ENCODE results near the gene MSRB1.
"Not testable (repeated sequence)": the region's sequence is repeated elsewhere in the genome, so short reads cannot be mapped to it uniquely, and the experiment has no call there.

Gene MSRB1

DNA sequence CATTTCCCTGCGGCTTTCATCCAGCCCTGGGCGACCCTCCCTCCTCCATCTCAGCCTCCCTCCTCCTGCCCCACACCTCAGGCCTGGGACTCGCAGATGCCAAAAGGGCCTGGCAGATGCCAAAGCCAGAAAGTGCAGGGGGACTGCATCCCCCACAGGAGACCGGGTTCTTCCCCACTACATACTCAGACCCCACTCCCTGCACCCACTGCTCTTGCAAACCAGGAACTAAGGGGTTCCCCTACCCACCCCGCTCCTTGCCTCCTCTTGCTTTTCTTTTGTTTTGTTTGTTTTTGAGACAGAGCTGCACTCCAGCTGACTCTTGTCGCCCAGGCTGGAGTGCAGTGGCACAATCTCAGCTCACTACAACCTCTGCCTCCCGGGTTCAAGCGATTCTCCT is 28.0 kb downstream of the MSRB1 start:
- DNase-seq = no peak

DNA sequence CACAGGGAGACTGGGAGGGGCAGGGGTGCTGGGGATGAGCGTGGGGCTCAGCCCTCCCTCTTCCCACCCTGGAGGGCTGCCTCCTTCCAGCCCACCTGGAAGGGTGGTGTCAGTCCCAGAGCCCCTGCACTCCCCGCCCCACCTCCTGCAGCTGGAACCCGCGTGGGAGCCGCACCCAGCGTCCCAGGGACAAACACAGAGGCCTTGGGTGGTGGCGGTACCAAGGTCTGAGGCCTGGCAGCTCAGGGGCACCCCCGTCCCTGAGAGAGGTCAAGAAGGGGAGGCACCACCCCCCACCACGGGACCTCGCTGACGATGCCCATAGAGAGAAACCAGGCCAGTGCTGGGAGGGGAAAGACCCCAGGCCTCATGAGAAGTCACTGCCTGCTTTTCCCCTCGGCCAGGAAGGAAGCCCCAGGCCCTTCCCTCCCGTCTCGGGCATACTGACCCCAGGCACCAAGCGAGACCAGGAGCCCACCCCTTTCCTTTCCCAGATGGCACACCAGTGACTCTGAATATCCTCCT is 28.9 kb downstream of the MSRB1 start:
- no peak for DNase-seq

DNA sequence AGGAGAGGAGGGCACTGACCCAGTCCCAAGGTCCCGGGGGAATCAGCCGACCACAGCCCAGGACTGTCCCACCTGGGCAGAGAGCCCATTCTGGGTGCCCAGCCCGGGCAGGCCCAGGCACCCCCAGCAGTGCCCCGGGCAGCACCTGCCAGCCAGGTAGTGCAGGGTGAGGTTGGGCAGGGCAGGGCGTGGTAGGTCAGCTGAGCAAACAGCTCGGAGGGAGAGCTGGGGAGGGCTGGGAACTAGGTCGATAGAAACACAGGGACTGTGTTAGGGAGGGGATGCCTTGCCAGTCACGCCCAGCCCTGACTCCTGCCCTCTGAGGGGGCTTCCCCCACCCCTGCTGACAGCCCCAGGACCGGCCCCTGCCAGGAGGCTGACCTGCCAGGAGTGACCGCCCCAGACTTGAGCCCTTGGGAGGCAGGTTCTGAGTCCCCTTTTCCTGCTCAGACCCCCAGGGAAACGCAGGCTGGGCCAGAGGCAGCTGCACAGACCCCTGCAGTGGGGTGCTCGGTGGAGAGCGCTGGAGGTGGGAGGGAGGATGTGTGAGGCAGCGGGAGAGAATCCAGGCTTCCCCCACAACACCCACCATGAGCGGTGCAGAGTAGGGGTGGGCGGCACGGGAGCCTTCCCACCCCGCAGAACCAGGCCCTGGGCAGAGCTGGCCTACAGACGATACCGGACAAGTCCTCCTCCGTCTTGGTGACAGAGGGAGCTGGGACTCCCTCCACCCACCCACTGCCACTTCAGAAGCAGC is 29.5 kb downstream of the MSRB1 start:
- DNase-seq = no peak

DNA sequence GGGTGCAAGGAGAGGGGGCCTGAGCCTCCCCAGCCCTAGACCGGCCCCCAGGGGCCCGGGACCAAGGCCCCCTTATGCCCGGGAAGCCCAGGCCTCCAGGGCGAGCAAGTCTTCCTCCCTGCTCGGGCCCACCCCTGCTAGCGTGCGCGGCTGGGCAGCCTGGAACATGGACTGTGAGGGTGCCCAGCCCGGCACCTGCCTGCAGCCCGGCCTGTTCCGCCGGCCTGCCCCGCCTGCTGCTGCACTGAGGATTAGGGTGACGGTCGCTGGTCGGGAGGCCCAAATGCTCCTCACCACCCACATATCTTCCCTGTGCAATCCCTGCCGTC is 30.8 kb downstream of the MSRB1 start:
- DNase-seq = no peak

DNA sequence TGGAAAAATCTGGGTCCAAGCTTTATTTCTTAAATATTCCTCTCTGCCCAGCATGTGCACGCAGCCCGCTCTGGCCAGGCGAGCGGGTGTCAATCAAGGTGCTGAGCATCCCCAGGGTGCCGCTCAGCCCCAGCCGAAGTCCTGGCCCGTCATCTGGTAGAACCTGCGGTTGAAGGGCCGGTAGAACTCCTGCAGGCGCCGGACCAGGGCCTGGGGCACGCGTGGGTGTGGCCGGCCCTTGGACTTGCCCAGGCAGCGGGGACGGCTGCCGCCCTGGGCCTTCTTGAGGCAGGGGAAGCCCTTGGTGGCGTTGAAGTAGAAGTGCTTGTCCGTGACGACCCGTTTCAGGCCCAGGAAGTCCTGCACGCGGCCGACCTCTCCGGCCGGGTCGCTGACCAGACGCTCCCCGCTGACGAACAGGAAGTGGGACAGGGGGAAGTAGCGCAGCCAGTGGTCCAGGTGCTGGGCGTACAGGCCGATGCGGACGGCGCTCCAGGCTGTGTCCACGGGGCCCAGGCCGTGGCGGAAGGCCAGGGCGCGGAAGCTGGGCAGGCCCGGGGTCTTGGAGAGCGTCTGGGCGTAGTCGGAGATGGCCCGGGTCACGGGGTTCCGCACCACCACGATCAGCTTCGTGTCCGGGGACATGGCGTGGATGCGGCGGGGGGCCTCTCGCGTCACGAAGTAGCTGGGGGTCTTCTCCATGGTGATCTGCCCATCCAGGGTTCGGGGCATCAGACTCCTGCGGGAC is 31.4 kb downstream of the MSRB1 start:
- no peak for DNase-seq

DNA sequence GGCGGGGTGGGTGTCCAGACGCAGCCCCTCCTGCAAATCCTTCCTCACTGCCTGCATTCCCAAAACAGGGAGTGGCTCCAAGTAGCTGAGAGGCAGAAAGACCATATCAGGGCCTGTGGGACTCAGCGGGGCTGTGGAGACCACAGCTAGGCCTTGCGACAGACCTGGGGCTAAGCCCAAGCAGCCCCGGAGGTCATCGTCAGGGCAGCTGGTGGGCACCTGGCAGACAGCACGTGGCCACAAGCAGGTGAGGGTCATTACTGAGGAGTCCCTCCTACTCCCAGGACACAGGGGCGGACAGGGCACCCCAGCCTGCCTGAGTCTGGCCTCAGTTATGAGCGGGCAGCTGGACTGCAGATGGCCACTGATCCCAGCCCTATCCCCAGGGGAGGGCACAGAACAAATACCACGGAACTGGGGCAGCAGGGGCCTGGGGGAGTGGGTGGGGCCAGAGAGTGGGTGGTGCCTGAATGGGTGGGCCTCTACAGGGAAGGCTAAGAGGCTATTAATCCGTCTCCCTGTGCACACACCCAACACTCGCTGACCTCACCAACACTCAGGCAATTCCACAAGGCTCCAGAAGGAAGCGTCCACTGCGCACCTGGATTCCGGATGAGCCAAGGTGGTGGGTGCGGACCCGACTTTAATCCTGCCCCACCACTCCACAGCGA is 33.3 kb downstream of the MSRB1 start:
- DNase-seq = no peak

DNA sequence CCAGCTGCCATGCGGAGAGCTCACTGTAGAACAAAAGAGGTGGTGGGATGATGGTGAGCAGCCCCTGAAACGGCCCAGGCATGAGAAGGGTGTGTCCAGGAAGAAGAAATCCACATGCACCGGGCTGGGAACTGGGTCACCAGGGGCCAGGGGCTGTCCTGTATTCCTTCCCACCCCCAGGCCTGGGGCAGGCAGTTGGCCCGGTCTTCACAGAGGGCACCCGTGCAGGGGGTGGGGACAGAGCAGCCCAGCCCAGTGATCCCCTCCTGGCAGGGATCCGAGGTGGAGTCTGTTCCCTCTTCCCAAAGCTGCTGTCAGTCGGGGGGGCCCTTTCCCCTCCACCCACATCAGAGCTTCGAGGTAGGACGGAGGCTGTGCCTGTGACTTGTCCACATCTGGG is 34.0 kb downstream of the MSRB1 start:
- DNase-seq = no peak

DNA sequence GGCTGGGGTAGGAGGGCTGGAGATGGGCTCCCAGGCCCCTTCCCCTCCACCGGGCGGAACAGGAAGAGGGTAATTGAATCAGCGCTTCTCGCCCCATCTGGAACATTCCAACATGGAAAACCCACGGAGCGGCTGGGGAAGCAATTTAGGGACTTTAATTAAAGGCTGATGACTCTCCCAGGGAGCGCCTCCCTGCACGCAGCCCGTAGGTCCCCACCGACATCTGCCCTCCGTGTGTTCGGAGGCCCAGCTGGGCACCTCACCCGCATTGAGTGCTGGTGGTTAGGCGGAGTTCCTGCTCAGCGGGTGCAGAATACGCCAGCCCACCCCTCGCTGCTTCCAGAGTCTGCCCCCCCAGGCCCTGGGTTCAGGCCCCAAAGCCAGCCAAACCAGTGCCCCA is 34.8 kb downstream of the MSRB1 start:
- DNase-seq = no peak

DNA sequence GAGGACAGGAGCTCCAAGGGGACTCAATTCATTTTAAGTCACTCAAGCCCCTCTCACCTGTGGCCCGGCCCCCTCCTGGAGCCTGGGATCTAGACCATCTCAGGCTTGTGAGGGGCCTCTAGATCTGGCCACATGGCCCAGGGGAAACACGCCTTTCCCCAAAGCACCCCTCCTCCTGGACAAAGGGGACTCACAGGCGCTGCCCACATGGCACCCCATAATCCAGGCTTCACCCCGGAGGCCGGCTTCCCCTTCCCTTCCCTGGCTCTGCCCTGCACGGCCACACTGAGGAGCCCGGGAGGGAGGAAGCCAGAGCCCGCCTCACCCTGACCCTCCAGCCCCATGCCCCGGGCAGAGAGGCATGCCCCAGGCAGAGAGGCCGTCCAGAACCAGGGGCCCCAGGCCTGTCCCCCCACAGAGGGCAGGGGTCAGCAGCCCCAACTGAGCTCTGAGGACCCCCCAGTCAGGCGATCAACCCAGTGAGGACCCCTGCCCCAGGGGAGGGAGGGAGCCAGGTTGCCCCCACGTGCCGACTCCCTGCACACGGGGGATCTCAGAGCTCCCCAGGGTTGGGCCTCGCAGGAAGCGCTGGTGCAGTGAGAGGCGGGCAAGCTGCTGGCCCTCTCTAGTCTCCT is 35.7 kb downstream of the MSRB1 start:
- DNase-seq = no peak

DNA sequence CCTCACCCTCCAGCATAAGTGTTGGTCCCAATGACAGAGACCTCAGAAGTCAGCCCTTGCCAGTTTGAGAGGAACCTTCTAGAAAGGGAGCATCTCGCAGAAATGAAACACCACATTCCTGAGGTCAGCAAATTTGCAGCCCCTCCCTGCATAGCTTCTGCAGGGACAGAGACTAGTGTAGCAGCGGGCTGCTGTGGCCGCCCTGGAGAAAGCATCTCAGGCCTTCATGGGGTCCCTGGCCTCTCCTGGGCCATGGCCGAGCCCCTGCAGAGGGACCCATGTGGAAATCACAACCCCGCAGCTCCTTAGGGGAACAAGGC is 36.2 kb downstream of the MSRB1 start:
- DNase-seq = no peak

DNA sequence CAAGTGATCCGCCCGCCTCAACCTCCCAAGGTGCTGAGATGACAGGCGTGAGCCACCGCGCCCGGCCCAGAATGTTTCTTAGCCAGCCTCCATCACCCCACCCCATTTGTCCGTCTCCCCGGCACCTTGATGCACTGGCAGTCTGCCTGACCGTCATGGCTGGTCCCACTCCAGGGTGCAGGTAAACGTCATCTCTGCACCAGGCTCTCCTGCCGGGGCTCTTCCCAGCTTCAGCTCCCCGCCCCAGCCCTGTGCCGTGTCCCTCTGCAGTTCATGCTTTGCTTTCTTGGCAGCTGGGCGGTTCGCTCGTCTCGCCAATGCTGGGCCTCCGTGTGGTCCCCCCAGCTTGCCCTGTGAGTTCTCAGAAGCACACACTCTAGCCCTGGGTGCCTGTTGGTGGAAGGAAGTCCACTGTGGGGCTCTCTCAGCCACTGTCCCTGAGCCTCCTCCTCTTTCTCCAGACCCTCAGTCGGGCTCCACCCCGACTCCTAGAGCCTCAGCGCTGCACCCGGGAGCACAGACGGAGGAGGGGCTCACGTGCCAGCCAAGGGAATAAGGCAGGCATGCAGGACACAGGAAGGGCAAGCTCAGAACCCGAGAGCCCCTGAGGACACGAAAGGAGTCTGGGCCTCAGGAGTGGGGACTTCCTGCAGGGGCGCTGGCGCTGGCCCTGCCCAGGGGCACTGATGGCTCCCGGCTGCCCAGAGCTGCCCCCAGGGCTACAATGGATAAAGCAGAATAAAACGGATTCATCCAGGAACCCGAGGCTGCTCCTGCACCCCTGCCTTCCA is 36.7 kb downstream of the MSRB1 start:
- DNase-seq = no peak

DNA sequence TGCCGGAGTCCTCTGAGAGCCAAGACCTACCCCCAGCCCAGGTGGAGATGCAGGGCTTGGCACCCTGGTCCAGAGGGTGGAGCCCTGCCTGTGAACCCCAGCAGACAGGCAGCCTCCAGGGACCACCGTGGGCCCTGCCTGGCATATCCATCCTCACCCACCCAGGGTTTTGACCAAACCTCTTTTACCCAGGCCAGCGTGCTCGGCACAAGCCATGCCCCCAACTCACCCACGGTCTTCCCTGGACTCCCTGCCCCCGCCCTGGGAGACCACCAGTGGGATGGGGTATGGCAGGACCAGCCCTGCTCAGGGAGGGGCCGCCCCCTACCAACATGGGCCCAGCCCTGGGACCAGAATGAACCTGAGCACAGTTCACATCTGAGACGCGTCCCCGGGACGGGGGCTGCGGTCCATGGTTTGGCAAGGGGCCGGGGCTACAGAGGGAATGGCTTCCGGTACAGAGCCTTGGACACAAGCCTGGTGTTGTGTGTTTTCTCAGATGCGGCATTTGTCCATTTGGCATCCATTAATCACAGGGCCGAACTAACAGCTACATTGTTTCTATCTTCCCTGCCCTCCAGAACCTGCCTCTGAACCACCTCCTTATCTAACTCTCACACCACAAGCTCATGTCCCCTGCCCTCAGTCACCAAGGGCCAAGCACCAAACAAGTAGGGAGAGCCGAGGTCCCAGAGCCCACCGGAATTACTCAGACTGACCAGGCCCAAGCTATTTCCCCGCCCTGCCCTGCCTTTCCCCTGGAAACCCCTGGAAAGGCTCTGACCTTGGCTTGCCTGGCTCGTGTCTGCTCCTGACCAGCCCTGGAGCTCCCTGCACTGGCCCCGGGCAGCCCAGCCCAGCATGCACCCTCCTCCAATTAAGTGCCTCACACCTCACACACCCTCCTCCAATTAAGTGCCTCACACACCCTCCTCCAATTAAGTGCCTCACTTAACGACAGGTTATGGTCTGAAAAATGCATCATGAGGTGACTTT is 38.9 kb downstream of the MSRB1 start:
- DNase-seq = no peak

DNA sequence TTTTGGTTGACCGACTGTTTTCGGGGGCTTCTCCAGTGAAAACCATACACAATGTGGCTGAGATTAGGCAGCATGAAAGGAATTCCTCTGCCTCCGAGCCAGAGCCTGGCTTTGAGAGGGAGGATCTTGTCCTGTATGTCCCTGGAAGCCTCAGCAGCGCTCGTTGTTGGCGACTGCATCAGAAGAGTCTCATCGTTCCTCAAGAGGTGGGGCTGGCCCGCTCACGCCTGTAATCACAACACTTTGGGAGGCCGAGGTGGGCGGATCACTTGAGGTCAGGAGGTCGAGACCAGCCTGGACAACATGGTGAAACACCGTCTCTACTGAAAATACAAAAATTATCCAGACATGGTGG is 39.8 kb downstream of the MSRB1 start:
- no peak for DNase-seq

DNA sequence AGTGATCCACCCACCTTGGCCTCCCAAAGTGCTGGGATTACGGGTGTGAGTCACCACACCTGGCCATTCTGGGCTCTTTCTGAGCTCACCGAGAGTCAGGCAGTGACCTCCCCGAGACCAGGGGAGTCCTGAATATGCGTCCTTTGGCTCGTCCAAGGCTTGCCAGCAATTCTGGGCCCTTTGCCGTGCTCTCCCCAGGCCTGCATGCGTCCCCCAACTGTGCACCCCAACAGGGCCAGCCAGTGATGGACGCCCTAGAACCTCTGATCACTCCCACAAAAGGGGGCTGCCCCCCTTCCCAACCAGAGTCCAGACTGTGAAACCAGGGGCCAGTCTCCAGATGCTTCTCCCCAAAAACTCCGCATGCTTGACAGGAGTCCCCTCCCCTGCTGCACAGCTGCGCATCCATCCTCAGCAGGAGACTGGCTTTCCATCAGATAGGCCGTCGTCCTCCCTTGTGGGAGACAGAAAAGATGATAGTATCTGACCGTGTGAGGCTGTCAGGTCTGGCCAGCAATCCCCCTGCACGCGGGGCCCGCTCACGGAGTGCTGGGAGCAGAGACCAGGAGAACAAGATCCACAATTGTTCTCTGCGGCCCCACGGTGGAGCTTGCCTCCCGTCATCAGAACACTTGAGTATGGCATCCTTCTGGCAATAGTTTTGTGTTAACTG is 40.3 kb downstream of the MSRB1 start:
- DNase-seq = no peak

DNA sequence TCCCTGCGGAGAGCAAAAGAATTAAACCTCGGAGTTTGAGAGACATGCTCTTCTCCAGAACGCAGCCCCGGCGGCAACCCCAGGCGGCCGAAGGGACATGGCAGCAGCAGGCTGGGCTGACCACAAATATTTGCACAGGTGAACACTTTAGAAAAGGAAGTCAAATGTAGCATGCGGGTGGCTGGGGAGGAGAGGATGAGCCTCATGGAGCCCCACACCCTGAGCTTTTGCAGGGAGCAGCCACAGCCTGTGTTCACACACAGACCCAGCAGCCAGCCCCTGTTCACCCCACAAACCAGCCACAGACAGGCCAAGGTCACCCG is 42.6 kb downstream of the MSRB1 start:
- no peak for DNase-seq

DNA sequence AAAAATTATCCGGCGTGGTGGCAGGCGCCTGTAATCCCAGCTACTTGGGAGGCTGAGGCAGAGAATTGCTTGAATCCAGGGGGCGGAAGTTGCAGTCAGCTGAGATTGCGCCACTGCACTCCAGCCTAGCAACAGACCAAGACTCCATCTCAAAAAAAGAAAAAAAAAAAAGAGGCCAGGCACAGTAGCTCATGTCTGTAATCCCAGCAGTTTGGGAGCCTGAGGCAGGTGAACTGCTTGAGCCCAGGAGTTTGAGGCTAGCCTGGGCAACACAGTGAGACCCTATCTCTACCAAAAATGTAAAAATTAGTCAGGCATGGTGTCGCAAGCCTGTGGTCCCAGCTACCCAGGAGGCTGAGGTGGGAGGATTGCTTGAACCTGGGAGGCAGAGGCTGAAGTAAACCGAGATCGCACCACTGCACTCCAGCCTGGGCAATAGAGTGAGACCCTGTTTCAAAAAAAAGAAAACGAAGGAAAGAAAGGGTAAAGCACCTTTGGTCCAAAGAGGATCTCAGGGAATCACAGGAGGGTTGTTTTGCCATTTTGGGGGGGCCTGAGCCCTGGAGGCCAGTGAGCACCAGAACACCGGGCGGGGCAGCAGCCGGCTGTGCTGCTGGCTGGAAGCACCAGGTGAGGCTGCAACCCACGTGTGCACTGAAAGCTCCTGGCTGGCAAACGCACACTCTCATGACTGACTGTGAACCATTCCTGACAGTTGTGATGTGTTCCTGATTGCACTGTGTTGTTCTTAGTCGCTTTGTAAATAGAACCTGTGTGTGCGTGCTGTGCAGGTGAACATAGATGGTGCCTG is 43.2 kb downstream of the MSRB1 start:
- DNase-seq = no peak

DNA sequence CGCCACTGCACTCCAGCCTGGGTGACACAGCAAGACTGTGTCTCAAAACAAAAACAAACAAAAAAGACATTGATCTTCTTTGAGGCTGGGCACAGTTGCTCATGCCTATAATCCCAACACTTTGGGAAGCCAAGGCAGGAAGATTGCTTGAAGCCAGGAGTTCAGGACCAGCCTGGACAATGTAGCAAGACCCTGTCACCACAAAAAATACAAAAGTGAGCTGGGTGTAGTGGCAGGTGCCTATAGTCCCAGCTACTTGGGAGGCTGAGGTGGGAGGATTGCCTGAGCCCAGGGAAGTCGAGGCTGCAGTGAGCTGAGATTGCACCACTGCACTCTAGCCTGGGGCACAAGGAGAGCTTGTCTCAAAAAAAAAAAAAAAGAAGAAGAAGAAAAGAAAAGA is 45.3 kb downstream of the MSRB1 start:
- not testable (repeated sequence) for DNase-seq

DNA sequence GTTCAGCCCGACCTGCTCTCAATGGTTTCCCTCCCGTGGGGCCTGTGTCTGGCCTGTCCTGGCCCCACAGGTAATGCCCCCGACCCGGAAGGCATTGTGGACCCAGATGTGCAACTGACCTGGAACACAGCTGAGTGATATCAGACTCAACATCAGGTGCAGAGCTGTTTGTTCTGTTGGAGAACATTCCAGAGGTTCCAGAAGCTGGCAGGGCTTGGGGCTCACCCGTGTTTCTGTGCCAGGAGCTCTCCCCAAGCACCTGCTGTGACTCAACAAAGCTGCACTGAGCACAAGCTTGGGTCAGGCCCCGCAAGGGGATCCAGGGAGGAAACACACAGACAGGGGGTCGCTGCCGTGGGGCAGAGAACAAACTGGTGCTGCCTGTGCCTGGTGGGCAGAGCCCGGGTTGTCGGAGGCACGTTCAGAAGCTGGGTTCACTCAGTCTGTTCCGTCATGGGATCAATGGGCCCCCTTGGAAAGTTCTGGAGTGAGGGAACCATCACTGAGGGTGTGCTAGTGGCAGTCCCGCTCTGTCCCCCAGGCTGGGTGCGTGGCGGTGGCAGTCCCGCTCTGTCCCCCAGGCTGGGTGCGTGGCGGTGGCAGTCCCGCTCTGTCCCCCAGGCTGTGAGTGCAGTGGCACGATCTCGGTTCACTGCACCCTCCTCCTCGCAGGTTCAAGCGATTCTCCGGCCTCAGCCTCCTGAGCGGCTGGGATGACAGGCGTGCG is 46.9 kb downstream of the MSRB1 start:
- DNase-seq = no peak

DNA sequence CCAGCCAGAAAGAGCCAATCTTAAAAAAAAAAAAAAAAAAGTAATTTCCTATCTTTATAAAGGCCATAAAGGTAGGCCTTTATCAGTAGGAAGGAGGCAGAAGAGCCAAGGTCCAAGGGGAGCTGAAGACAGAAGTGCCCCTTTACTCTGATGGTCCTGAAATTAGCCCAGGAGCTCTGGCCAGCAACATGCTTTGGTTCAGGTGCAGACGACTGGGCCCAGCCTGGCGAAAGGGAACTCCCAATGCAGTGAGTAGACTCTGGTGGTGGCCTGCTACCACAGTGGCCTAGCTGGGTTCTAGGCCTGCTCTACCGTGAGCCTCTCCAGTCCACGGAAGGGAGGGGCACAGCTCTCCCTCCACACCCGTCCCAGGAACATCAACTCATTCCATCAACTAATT is 47.9 kb downstream of the MSRB1 start:
- no peak for DNase-seq

DNA sequence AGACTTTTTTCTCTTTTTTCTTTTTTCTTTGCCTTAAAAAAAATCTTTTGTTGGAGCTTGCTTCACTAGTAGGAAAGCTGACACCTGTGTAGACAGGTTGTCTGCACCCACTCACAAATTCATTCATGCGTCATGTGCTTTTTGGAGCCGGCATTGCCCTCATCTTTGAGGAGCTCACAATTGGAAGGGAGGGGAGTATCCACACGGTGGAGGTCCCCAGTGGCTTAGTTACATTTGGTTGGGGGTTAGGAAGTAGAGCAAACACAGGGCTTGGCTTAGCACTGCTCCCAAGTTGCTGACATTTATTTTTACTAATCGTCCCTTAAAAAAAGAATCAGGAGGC is 52.3 kb downstream of the MSRB1 start:
- no peak for DNase-seq

All from CD4-positive, alpha-beta T cell treated with Interleukin-12 subunit alpha and Interleukin-12 subunit beta, for 1 hour (primary cell).